HepG2 (cell line): Measurements from ENCODE around the gene NFKBIZ. TPM values are rescaled to one million over a fixed set of nuclear protein-coding genes. Genes with fewer than 3 reads are reported as not detected.
A peak's percentile ranks its signal among the peaks of the same experiment; 100 is the strongest.

ENCODE experiments used
- ATAC-seq: fragments of 200-7000 bp; cut with Tn5 transposase; 3 replicates; pipeline ENCODE4 v1.9.1; 2020; ENCODE audit warnings: mild to moderate bottlenecking, moderate library complexity
- BruUV-seq: library from RNA; stranded (reverse); fragments of 400-500 nt; replicated peaks from 2 replicates; lab custom pipeline; 2021; lab: Mats Ljungman, UMichigan
- CTCF ChIA-PET: fragments of 300-600 bp; formaldehyde crosslinking; extraction: SDS; loops from one replicate; lab custom pipeline; 2021; ENCODE audit warnings: low total read pairs, inconsistent platforms, low intra/inter-chr PET ratio; lab: Yijun Ruan, JAX
- POLR2A ChIA-PET: fragments of 350-600 bp; sonication (Branson Sonifier 250); formaldehyde crosslinking; loops from one replicate; lab custom pipeline; 2020; ENCODE audit warnings: antibody characterized with exemption, inconsistent platforms; lab: Yijun Ruan, JAX
- DNase-seq: peaks from one replicate; pipeline ENCODE4 v3.0.0-alpha.2; 2015; ENCODE audit warnings: low spot score
- FAIRE-seq: peaks from 3 replicates; lab custom pipeline; 2011; peaks lifted over from hg19 to GRCh38; lab: Jason Lieb, UNC
- H2AFZ ChIP-seq: one replicate; pipeline ENCODE4 v1.6.1; 2011; ENCODE audit warnings: low read length, inconsistent platforms
- H3K27ac ChIP-seq: fragments of 300-600 bp; 3 replicates; pipeline ENCODE4 v1.8.0; 2011; ENCODE audit warnings: mixed run types, mild to moderate bottlenecking, mixed read lengths, low read length, inconsistent platforms; ENCODE audit not compliant: insufficient read depth; ENCODE audit errors: extremely low read length
- H3K27me3 ChIP-seq, 2 experiments: fragments of 200-600 bp in 1 of 2; 2 replicates in 1 of 2; 3 replicates in 1 of 2; pipeline versions ENCODE4 v1.6.0 to v1.8.0; 2011; ENCODE audit warnings: low read length in 2 of 2, mild to moderate bottlenecking in 2 of 2, moderate library complexity in 2 of 2, inconsistent platforms in 1 of 2; ENCODE audit not compliant: insufficient read depth in 2 of 2, control insufficient read depth in 1 of 2
- H3K36me3 ChIP-seq, 2 experiments: fragments of 200-600 bp in 1 of 2; replicated peaks in 1 of 2; 2 replicates in 1 of 2; 3 replicates in 1 of 2; pipeline versions ENCODE4 v1.5.1 to v1.8.0; 2011; ENCODE audit warnings: low read length in 2 of 2, inconsistent platforms in 1 of 2; ENCODE audit not compliant: insufficient read depth in 2 of 2, control insufficient read depth in 1 of 2
- H3K4me1 ChIP-seq: 2 replicates; pipeline ENCODE4 v1.5.1; 2012; ENCODE audit warnings: low read length, inconsistent platforms; ENCODE audit not compliant: insufficient read depth
- H3K4me2 ChIP-seq: 2 replicates; pipeline ENCODE4 v1.6.0; 2011; ENCODE audit warnings: low read depth, low read length, inconsistent platforms
- H3K4me3 ChIP-seq, 3 experiments: fragments of 200-600 bp in 1 of 3; sonication (generic), shearing (Covaris generic) in 1 of 3; replicated peaks in 1 of 3; 2 replicates each; pipeline ENCODE4 v1.5.1; 2011 to 2016; ENCODE audit warnings: low read length in 3 of 3, inconsistent platforms in 2 of 3, low read depth in 2 of 3, mild to moderate bottlenecking in 2 of 3, control low read depth in 1 of 3, mixed read lengths in 1 of 3; ENCODE audit not compliant: insufficient read depth in 1 of 3
- H3K79me2 ChIP-seq: one replicate; pipeline ENCODE4 v1.6.1; 2011; ENCODE audit warnings: low read length, inconsistent platforms; ENCODE audit not compliant: insufficient read depth
- H3K9ac ChIP-seq: 2 replicates; pipeline ENCODE4 v1.6.0; 2011; ENCODE audit warnings: mild to moderate bottlenecking, low read depth, low read length, inconsistent platforms; ENCODE audit not compliant: insufficient read depth
- H3K9me3 ChIP-seq: 2 replicates; pipeline ENCODE4 v1.5.1; 2012; ENCODE audit warnings: mild to moderate bottlenecking, low read length
- H4K20me1 ChIP-seq: 2 replicates; pipeline ENCODE4 v1.6.0; 2011; ENCODE audit warnings: inconsistent platforms, mild to moderate bottlenecking, low read length, moderate library complexity; ENCODE audit not compliant: insufficient read depth
- AHR ChIP-seq: IDR thresholded peaks from 2 replicates; pipeline ENCODE4 v1.6.1; 2018; ENCODE audit warnings: missing genetic modification reagents, missing compliant biosample characterization
- ARNTL ChIP-seq: sonication (generic); formaldehyde crosslinking; IDR thresholded peaks from 2 replicates; pipeline ENCODE4 v1.4.0; 2020; ENCODE audit warnings: mild to moderate bottlenecking, missing genetic modification reagents
- BCL6 ChIP-seq: IDR thresholded peaks from 2 replicates; pipeline ENCODE4 v1.6.1; 2016; ENCODE audit warnings: missing genetic modification reagents, missing compliant biosample characterization
- EHMT2 ChIP-seq: fragments of 200-600 bp; sonication (generic); IDR thresholded peaks from 2 replicates; pipeline ENCODE4 v1.7.0; 2017; ENCODE audit warnings: antibody characterized with exemption, low read depth, low read length, borderline replicate concordance
- PITX1 ChIP-seq: sonication (generic); formaldehyde crosslinking; IDR thresholded peaks from 2 replicates; pipeline ENCODE4 v1.5.1; 2020; ENCODE audit warnings: mild to moderate bottlenecking, missing genetic modification reagents
- WGBS: methylation state at CpG from one replicate; pipeline ENCODE4 v1.1.6; 2017; ENCODE audit warnings: low lambda C conversion rate; 5-methylcytosine and 5-hydroxymethylcytosine counted together
- in situ Hi-C: cut with HindIII; loops from 2 replicates; pipeline ENCODE4 v1.10.0; 2017; ENCODE audit warnings: low pct_unique_long_range_greater_than_20kb; ENCODE audit not compliant: extremely low pct_ligation_motif_present
- intact Hi-C: fragments of 100-400 bp; cut with micrococcal nuclease; formaldehyde crosslinking; loops from one replicate; pipeline ENCODE4 v1.10.0; 2022; ENCODE audit not compliant: unreplicated experiment
- polyA plus RNA-seq, 8 experiments: library from polyadenylated mRNA; depleted of rRNA in 3 of 8; stranded (reverse) in 7 of 8; unstranded in 1 of 8; fragments of >200 nt; fragmentation: Illumina TruSeq in 4 of 8; extraction: Trizol in 4 of 8; gene quantifications; 2 replicates each; pipeline versions ENCODE4 v1.2.1 to v1.2.3, GENCODE V29; 2011 to 2016; ENCODE audit warnings: low read depth in 4 of 8, missing spikeins in 1 of 8, mixed read lengths in 1 of 8; ENCODE audit not compliant: insufficient read depth in 1 of 8
- total RNA-seq, 5 experiments: library from RNA; depleted of rRNA; stranded (reverse); fragments of >200 nt; fragmentation: Illumina TruSeq; extraction: Trizol; gene quantifications; 2 replicates each; pipeline ENCODE4 v1.2.3, GENCODE V29; 2016; ENCODE audit warnings: low read depth in 1 of 5
- TF ChIP-seq, protein P1 (sequence below): sonication (generic); formaldehyde crosslinking; conservative IDR thresholded peaks from 2 replicates; pipeline ENCODE4 v1.8.1; 2023; ENCODE audit warnings: missing genetic modification reagents
- TF ChIP-seq, protein P2 (sequence below): sonication (generic); formaldehyde crosslinking; IDR thresholded peaks from 2 replicates; pipeline ENCODE4 v1.9.0; 2021; ENCODE audit warnings: missing genetic modification reagents, mild to moderate bottlenecking, borderline replicate concordance

NFKBIZ gene
- total and polyA plus RNA-seq, 2 of the 13 experiments (the other 11 are each of a cell fraction or from before 2014, with no cell fraction given), result 25.9 to 60.6 TPM

DNA sequence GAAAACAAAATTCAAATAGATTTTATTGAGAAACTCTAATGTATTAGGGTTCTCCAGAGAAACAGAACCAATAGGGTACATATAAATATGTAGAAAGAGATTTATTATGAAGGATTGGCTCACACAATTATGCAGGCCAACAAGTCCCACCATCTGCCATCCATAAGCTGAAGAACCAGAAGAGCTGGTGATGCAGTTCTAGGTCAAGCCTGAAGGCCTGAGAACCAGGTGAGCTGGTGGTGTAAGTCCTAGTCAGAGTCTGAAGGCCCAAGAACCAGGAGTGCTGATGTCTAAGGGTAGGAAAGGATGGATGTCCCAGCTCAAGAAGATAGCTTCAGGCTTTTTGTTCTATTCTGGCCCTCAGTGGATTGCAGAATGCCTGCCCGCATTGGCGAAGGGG is 2.6 kb upstream of the NFKBIZ start (continued):
- TF ChIP-seq EHMT2 (no peak), AHR (CRISPR knock-in tag) (no peak), ARNTL (CRISPR knock-in tag) (no peak), PITX1 (no peak)
- TF ChIP-seq, protein P1, sequence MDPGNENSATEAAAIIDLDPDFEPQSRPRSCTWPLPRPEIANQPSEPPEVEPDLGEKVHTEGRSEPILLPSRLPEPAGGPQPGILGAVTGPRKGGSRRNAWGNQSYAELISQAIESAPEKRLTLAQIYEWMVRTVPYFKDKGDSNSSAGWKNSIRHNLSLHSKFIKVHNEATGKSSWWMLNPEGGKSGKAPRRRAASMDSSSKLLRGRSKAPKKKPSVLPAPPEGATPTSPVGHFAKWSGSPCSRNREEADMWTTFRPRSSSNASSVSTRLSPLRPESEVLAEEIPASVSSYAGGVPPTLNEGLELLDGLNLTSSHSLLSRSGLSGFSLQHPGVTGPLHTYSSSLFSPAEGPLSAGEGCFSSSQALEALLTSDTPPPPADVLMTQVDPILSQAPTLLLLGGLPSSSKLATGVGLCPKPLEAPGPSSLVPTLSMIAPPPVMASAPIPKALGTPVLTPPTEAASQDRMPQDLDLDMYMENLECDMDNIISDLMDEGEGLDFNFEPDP (CRISPR knock-in tag), result no peak

DNA sequence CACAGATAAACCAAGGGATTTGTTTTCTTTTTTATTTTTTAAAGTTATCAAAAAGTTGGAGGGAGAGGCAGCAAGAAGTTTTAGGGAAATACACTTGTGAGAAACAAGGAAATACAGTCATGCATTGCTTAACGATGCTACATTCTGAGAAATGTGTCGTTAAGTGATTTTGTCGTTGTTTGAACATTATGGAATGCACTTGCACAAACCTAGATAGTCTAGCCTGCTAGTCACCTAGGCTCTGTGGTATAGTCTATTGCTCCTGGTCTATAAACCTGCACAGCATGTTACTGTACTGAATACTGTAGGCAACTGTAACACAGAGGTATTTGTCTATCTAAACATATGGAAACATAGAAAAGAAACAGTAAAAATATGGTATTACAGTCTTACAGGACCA is 2.0 kb upstream of the NFKBIZ start:
- Histone ChIP-seq H3K27ac (peak overlapping the region; percentile 98), H3K27me3 (no peaks in the 10 kb centered on the region; a peak in 1 of 5 replicates), H4K20me1 (peaks cover 25% of the 10 kb centered on the region), H3K9me3 (no peaks in the 10 kb centered on the region), H3K79me2 (peaks cover 29% of the 10 kb centered on the region), H2AFZ (no peak overlapping the region), H3K4me1 (peaks cover 36% of the 10 kb centered on the region), H3K4me2 (no peak overlapping the region), H3K9ac (no peak overlapping the region), H3K4me3 (no peak overlapping the region), H3K36me3 (peaks cover 4 to 5% of the 10 kb centered on the region in 2 experiments; a peak in 3 of 5 replicates)
- in situ Hi-C loops, result no loop called here
- FAIRE-seq, result no peak
- 26% methylated on average over 3 of the region's 3 CpGs for WGBS
- ChIA-PET POLR2A (interaction anchor here (2.0 to 3.3 kb wide), 3 partner anchors 8 to 20 kb away, joined by 8 to 32 read pairs (median 12); no protein-coding TSS in a partner anchor), CTCF (no interaction called here)
- ATAC-seq, result no peak
- BruUV-seq, result no TSS peak
- DNase-seq, result peak; percentile 43
- peak; percentile 27; the same call in 1 of the 2 replicates for TF ChIP-seq BCL6 (CRISPR knock-in tag)
- TF ChIP-seq, protein P2, sequence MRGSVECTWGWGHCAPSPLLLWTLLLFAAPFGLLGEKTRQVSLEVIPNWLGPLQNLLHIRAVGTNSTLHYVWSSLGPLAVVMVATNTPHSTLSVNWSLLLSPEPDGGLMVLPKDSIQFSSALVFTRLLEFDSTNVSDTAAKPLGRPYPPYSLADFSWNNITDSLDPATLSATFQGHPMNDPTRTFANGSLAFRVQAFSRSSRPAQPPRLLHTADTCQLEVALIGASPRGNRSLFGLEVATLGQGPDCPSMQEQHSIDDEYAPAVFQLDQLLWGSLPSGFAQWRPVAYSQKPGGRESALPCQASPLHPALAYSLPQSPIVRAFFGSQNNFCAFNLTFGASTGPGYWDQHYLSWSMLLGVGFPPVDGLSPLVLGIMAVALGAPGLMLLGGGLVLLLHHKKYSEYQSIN (CRISPR knock-in tag), result no peak
- intact Hi-C loops, result loop anchor here (5.0 kb wide), 1 partner anchor 35 kb away; no protein-coding TSS in a partner anchor
